ENCODE measurements around the gene N4BP2L2.

DNA sequence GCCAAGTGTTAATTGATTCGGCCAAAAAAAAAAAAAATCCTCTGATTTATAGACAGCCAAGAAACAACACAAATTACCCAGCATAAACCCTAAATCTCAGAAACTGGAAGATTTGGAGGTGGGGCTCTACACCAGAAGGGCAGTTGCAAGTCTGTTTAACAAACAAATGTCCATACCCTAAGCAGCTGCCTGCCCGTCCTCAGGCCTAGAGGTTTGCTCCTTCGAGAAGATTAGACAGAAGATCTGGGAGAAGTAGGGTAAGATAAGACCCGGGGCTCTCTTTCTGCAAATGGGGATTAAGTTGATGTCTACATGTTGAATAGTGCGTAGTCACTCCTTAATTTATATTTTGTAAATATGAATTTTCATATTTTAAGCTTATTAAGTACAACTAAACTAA is 107.2 kb downstream of the N4BP2L2 start:
- TF ChIP-seq PATZ1 (CRISPR knock-in tag; IDR thresholded peaks at IDR 0.05; ENCODE audit: borderline replicate concordance) (no peak), OSR1 (CRISPR knock-in tag; IDR thresholded peaks at IDR 0.05) (no peak), ZFP30 (CRISPR knock-in tag; IDR thresholded peaks at IDR 0.05) (no peak), CREB5 (CRISPR knock-in tag; IDR thresholded peaks at IDR 0.05; ENCODE audit: low read depth) (no peak), ARNTL (CRISPR knock-in tag; IDR thresholded peaks at IDR 0.05; ENCODE audit: borderline replicate concordance, low read depth) (no peak), TOX (CRISPR knock-in tag; IDR thresholded peaks at IDR 0.05; ENCODE audit: borderline replicate concordance) (no peak), CSDC2 (CRISPR knock-in tag; IDR thresholded peaks at IDR 0.05) (no peak), ISL1 (CRISPR knock-in tag; IDR thresholded peaks at IDR 0.05) (no peak), ZNF565 (CRISPR knock-in tag; conservative IDR thresholded peaks at IDR 0.05; ENCODE audit: low read depth) (no peak)
